ENCODE data around the gene PIAS2. TPM values are rescaled to one million over a fixed set of nuclear protein-coding genes. Genes with fewer than 3 reads are reported as not detected.
"Not testable (repeated sequence)": the region's sequence is repeated elsewhere in the genome, so short reads cannot be mapped to it uniquely, and the experiment has no call there.

The PIAS2 gene
- total RNA-seq, 4 donors from 2014 or later, result 18.1 to 26.9 (median 25.4) TPM

DNA sequence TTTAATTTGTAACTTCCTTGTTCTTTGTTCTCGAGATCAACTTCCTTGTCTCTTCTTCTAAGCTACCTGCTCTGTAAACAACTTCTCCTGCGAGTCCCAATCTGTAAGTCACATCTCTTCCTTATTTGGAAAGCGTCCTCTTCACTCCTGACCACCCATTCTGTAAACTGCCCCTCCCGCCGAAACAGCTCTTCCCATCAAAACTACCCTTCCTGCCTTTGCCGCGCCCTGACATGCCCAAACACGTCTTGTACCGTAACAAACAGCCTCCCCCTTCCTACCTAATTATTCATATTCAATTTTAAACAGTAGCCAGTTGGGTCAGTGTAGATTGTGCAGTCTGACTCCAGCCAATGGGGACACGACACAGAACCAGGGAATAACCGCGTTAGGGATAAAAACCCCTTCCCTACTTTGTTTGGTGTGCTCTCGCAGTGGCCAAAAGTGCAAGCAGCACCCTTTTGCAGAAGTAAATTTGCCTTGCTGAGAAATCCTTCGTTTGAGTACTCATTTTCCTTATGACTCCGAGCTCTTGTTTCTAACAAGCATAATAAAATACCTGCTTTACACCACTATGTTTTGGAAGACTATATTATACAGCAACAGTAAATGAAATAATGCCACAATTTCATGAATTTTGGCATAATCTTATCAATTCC, 39.8 kb downstream of the PIAS2 start:
- Histone ChIP-seq H3K4me3 (no peak overlapping the region), H3K27ac (replicated peaks in 1 of 4) (no peak overlapping the region), H3K27me3 (no peaks in the 10 kb centered on the region), H3K4me1 (no peaks in the 10 kb centered on the region), H3K36me3 (peaks cover 0 to 4% (median 0%) of the 10 kb centered on the region in 4 donors), H3K9me3 (peaks cover 0 to 6% (median 2%) of the 10 kb centered on the region in 4 donors)
- intact Hi-C loops (cut with DNase I), result no loop called here
- WGBS, result 97% methylated on average over 15 of the region's 15 CpGs
- DNase-seq (ENCODE audit: extremely low spot score), result no peak
- TF ChIP-seq EP300 (IDR thresholded peaks at IDR 0.05), result no peak
- TF ChIP-seq POLR2A (IDR thresholded peaks at IDR 0.05; ENCODE audit: low read depth), result no peak
- TF ChIP-seq POLR2AphosphoS5 (IDR thresholded peaks at IDR 0.05), result no peak
- TF ChIP-seq, protein P1, sequence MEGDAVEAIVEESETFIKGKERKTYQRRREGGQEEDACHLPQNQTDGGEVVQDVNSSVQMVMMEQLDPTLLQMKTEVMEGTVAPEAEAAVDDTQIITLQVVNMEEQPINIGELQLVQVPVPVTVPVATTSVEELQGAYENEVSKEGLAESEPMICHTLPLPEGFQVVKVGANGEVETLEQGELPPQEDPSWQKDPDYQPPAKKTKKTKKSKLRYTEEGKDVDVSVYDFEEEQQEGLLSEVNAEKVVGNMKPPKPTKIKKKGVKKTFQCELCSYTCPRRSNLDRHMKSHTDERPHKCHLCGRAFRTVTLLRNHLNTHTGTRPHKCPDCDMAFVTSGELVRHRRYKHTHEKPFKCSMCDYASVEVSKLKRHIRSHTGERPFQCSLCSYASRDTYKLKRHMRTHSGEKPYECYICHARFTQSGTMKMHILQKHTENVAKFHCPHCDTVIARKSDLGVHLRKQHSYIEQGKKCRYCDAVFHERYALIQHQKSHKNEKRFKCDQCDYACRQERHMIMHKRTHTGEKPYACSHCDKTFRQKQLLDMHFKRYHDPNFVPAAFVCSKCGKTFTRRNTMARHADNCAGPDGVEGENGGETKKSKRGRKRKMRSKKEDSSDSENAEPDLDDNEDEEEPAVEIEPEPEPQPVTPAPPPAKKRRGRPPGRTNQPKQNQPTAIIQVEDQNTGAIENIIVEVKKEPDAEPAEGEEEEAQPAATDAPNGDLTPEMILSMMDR (IDR thresholded peaks at IDR 0.05), result no peak

DNA sequence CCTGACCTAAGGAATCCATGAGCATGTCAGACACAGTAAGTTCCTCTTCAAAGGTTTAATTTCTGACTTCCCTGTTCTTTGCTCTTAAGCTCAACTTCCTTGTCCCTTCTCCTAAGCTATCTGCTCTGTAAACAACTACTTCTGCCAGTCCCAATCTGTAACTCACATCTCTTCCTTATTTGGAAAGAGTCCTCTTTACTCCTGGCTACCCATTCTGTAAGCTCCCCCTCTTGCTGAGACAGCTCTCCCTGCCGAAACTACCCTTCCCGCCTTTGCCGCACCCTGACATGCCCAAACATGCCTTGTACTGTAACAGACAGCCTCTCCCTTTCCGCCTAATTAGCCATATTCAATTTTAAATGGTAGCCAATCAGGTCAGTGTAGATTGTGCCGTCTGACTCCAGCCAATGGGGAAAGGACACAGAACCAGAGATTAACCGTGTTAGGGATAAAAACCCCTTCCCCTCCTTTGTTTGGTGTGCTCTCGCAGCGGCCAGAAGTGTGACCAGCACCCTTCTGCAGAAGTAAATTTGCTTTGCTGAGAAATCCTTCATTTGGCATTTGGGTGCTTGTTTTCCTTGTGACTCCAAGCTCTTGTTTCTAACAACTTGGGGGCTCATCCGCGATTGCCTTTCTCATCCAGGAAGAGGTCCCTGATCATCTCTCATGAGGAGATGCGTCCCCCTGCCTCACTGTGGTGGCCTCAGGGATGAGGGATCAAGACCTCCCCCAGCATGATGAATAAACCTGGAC, 49.0 kb downstream of the PIAS2 start:
- Histone ChIP-seq H3K36me3 (peaks cover 0 to 6% (median 2%) of the 10 kb centered on the region in 4 donors), H3K4me1 (no peaks in the 10 kb centered on the region), H3K27me3 (no peaks in the 10 kb centered on the region), H3K4me3 (no peak overlapping the region), H3K9me3 (peaks cover 0 to 18% (median 12%) of the 10 kb centered on the region in 4 donors), H3K27ac (replicated peaks in 1 of 4) (no peak overlapping the region)
- intact Hi-C loops (cut with DNase I), result no loop called here
- DNase-seq (ENCODE audit: extremely low spot score), result no peak
- 90% methylated on average over 11 of the region's 11 CpGs for WGBS
- no peak for TF ChIP-seq POLR2A (IDR thresholded peaks at IDR 0.05; ENCODE audit: low read depth)
- no peak for TF ChIP-seq POLR2AphosphoS5 (IDR thresholded peaks at IDR 0.05)
- TF ChIP-seq EP300 (IDR thresholded peaks at IDR 0.05), result no peak
- TF ChIP-seq, protein P1 (IDR thresholded peaks at IDR 0.05), result no peak

DNA sequence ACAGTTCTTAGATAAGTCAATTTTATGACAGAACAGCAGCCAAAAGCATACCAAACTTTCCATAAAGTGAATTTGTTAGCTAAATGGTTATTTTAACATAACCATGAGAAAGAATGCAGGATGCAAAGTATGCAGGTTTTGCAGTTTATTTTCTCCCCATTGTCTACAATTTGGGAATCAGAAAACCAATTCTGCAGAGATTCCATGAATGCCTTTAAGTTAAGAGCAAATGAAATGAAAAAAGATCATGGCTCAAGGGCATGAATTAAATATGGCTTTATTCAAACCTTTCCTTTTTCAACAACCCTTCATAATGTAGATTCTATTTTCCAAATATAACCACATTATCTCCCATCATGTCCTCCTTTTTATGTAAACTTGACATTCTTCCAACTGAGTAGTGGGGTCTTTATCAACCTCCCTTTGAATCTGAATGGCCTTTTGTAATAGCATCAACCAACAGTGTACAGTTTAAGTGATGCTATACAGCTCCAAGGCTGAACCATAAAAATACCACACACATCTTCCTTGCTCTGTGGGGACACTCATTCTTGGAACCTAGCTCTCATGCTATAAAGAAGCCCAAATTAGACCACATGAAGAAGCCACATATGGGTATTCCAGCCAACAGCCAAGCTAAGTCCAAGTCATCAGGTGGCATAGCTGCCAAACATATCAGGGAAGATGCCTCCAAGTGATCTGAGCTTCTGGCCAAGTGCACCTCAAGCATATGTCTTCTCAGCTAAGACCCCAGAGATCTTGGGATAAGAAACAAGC, 49.8 kb downstream of the PIAS2 start:
- intact Hi-C loops (cut with DNase I), result no loop called here

GRCh38 chr18:46866523-46866922, 50.8 kb downstream of the PIAS2 start:
- 96% methylated on average over 2 of the region's 2 CpGs for WGBS

More for the DNA sequence above, 49.8 kb downstream of the PIAS2 start:
- Histone ChIP-seq H3K4me3 (no peak overlapping the region), H3K9me3 (peaks cover 0 to 18% (median 12%) of the 10 kb centered on the region in 4 donors), H3K36me3 (peaks cover 0 to 6% (median 2%) of the 10 kb centered on the region in 4 donors), H3K4me1 (no peaks in the 10 kb centered on the region), H3K27me3 (no peaks in the 10 kb centered on the region), H3K27ac (replicated peaks in 1 of 4) (no peak overlapping the region)
- TF ChIP-seq EP300 (IDR thresholded peaks at IDR 0.05) (no peak), POLR2A (IDR thresholded peaks at IDR 0.05; ENCODE audit: low read depth) (no peak), POLR2AphosphoS5 (IDR thresholded peaks at IDR 0.05) (no peak)
- TF ChIP-seq, protein P1 (IDR thresholded peaks at IDR 0.05), result no peak
- DNase-seq (ENCODE audit: extremely low spot score), result no peak

DNA sequence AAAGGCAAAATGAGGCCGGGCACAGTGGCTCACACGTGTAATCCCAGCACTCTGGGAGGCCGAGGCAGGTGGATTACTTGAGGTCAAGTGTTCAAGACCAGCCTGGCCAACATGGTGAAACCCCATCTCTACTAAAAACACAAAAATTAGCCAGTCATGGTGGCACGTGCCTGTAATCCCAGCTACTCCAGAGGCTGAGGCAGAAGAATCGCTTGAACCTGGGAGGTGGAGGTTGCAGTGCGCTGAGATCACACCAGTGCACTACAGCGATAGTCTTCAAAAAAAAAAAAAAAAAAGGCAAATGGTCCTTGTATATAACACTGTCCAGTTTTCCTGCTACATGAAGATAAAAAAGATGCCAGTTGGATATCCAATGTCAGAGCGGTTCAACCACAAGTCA, 52.1 kb downstream of the PIAS2 start:
- H3K36me3 ChIP-seq; intact Hi-C loops (cut with DNase I); H3K27me3 ChIP-seq; H3K27ac ChIP-seq (replicated peaks in 1 of 4); H3K4me1 ChIP-seq; DNase-seq (ENCODE audit: extremely low spot score); H3K4me3 ChIP-seq: not testable (repeated sequence)
- WGBS, result 99% methylated on average over 8 of the region's 8 CpGs
- H3K9me3 ChIP-seq, result peaks cover 0 to 18% (median 12%) of the 10 kb centered on the region in 4 donors

More at GRCh38 chr18:46866523-46866922, 50.8 kb downstream of the PIAS2 start:
- Histone ChIP-seq H3K27ac (replicated peaks in 1 of 4) (no peak overlapping the region), H3K36me3 (peaks cover 0 to 6% (median 2%) of the 10 kb centered on the region in 4 donors), H3K4me3 (no peak overlapping the region), H3K9me3 (peaks cover 0 to 18% (median 12%) of the 10 kb centered on the region in 4 donors), H3K4me1 (no peaks in the 10 kb centered on the region), H3K27me3 (no peaks in the 10 kb centered on the region)
- no peak for DNase-seq (ENCODE audit: extremely low spot score)
- intact Hi-C loops (cut with DNase I), result no loop called here
- TF ChIP-seq POLR2AphosphoS5 (IDR thresholded peaks at IDR 0.05), result no peak
- no peak for TF ChIP-seq EP300 (IDR thresholded peaks at IDR 0.05)
- TF ChIP-seq, protein P1 (IDR thresholded peaks at IDR 0.05), result no peak
- TF ChIP-seq POLR2A (IDR thresholded peaks at IDR 0.05; ENCODE audit: low read depth), result no peak
